GM13977 (cell line): Measurements from ENCODE around the gene LPAR1.

ENCODE experiments used
- DNase-seq: peaks from one replicate; pipeline ENCODE4 v3.0.0; 2012; ENCODE audit warnings: low spot score
- CTCF ChIP-seq: IDR thresholded peaks from 2 replicates; pipeline ENCODE4 v1.5.1; 2012; ENCODE audit warnings: mild to moderate bottlenecking, control low read depth; ENCODE audit not compliant: insufficient read depth; ENCODE audit errors: extremely low read depth, missing control alignments
- in situ Hi-C: fragments of 300-500 bp; cut with MboI; formaldehyde crosslinking; loops from one replicate; pipeline ENCODE4 v1.12.0; 2022; ENCODE audit warnings: low sequenced_read_pairs, low pct_unique_long_range_greater_than_20kb, mixed read lengths, inconsistent platforms; ENCODE audit not compliant: unreplicated experiment

LPAR1 gene

GRCh38 chr9:111023128-111023527 lies 15.1 kb downstream of the LPAR1 start:
- in situ Hi-C loops = no loop called here
- no peak for TF ChIP-seq CTCF
- DNase-seq = no peak

- DNase-seq = no peak
- in situ Hi-C loops = no loop called here
- no peak for TF ChIP-seq CTCF
Measured at GRCh38 chr9:111020594-111020993, 17.7 kb downstream of the LPAR1 start.

- no peak for DNase-seq
- in situ Hi-C loops = no loop called here
- TF ChIP-seq CTCF = no peak
Measured at GRCh38 chr9:111016426-111017045, 21.7 kb downstream of the LPAR1 start.

- no peak for TF ChIP-seq CTCF
Measured at GRCh38 chr9:111016016-111016415, 22.3 kb downstream of the LPAR1 start.

GRCh38 chr9:111013707-111014106 lies 24.6 kb downstream of the LPAR1 start:
- in situ Hi-C loops = no loop called here
- no peak for TF ChIP-seq CTCF
- DNase-seq = no peak

More at GRCh38 chr9:111016016-111016415, 22.3 kb downstream of the LPAR1 start:
- in situ Hi-C loops = no loop called here
- no peak for DNase-seq

GRCh38 chr9:111013250-111013649 lies 25.0 kb downstream of the LPAR1 start:
- in situ Hi-C loops = no loop called here
- DNase-seq = no peak
- no peak for TF ChIP-seq CTCF
